Ishikawa (cell line): Measurements from ENCODE around the gene DGCR8.

Experiments
- CEBPB ChIP-seq: IDR thresholded peaks from 2 replicates; pipeline ENCODE4 v1.6.1; 2012
- CREB1 ChIP-seq: IDR thresholded peaks from 2 replicates; pipeline ENCODE4 v1.6.1; 2012; ENCODE audit warnings: low read depth
- EGR1 ChIP-seq: IDR thresholded peaks from 2 replicates; pipeline ENCODE4 v1.6.1; 2012
- EP300 ChIP-seq: IDR thresholded peaks from 2 replicates; pipeline ENCODE4 v1.6.1; 2012; ENCODE audit warnings: borderline replicate concordance
- FOXM1 ChIP-seq: IDR thresholded peaks from 2 replicates; pipeline ENCODE4 v1.6.1; 2012; ENCODE audit warnings: low read depth, borderline replicate concordance
- MAX ChIP-seq: IDR thresholded peaks from 2 replicates; pipeline ENCODE4 v1.6.1; 2012
- NFIC ChIP-seq: IDR thresholded peaks from 2 replicates; pipeline ENCODE4 v1.6.1; 2012
- REST ChIP-seq: IDR thresholded peaks from 2 replicates; pipeline ENCODE4 v1.6.1; 2012; ENCODE audit warnings: low read depth, mild to moderate bottlenecking
- TAF1 ChIP-seq: IDR thresholded peaks from 2 replicates; pipeline ENCODE4 v1.6.1; 2012; ENCODE audit warnings: low read depth, mild to moderate bottlenecking
- TEAD4 ChIP-seq: IDR thresholded peaks from 2 replicates; pipeline ENCODE4 v1.6.1; 2012
- USF1 ChIP-seq: IDR thresholded peaks from 2 replicates; pipeline ENCODE4 v1.6.1; 2012

- TF ChIP-seq REST (no peak), EGR1 (no peak), TAF1 (no peak), EP300 (no peak), TEAD4 (no peak), CREB1 (no peak), FOXM1 (no peak), MAX (no peak), USF1 (no peak), NFIC (no peak), CEBPB (no peak)
Measured at GRCh38 chr22:20035375-20036083, 44.5 kb upstream of the DGCR8 start.
